Erythroblast (primary cell): ENCODE data around the gene TMEM150C.

Source experiments
- DNase-seq, 2 experiments: peaks; one replicate each; lab custom pipeline; 2025; lab: John Stamatoyannopoulos, UW
- GATA1 ChIP-seq: IDR thresholded peaks from 2 replicates; pipeline ENCODE4 v1.6.1; 2011; ENCODE audit warnings: low read depth, mild to moderate bottlenecking, control low read depth, low read length, moderate library complexity
- POLR2A ChIP-seq: IDR thresholded peaks from 2 replicates; pipeline ENCODE4 v1.6.1; 2011; ENCODE audit warnings: mild to moderate bottlenecking, low read length

The TMEM150C gene

GRCh38 chr4:82515705-82516104 is 46.1 kb downstream of the TMEM150C start:
- DNase-seq: no peak
- TF ChIP-seq GATA1 (no peak), POLR2A (no peak)

GRCh38 chr4:82513382-82513781 is 48.4 kb downstream of the TMEM150C start:
- no peak for DNase-seq
- TF ChIP-seq GATA1 (no peak), POLR2A (no peak)

- no peak for DNase-seq
- TF ChIP-seq GATA1 (no peak), POLR2A (no peak)
Measured at GRCh38 chr4:82510216-82510615, 51.6 kb downstream of the TMEM150C start.

GRCh38 chr4:82508806-82509428 is 52.9 kb downstream of the TMEM150C start:
- TF ChIP-seq GATA1: no peak
- no peak for TF ChIP-seq POLR2A
- no peak for DNase-seq

GRCh38 chr4:82508011-82508410 is 53.8 kb downstream of the TMEM150C start:
- TF ChIP-seq POLR2A (no peak), GATA1 (no peak)
- DNase-seq: no peak

GRCh38 chr4:82501154-82501442 is 60.7 kb downstream of the TMEM150C start:
- TF ChIP-seq POLR2A: no peak
- TF ChIP-seq GATA1: no peak

GRCh38 chr4:82500435-82501153 is 61.2 kb downstream of the TMEM150C start:
- TF ChIP-seq POLR2A: no peak
- no peak for TF ChIP-seq GATA1
- DNase-seq: no peak

More at GRCh38 chr4:82501154-82501442, 60.7 kb downstream of the TMEM150C start:
- DNase-seq: no peak

GRCh38 chr4:82499738-82500434 is 61.9 kb downstream of the TMEM150C start:
- TF ChIP-seq POLR2A (no peak), GATA1 (no peak)
- no peak for DNase-seq

- DNase-seq: no peak
- TF ChIP-seq GATA1 (no peak), POLR2A (no peak)
Measured at GRCh38 chr4:82496349-82496748, 65.4 kb downstream of the TMEM150C start.

GRCh38 chr4:82495666-82496065 is 66.1 kb downstream of the TMEM150C start:
- no peak for TF ChIP-seq POLR2A
- no peak for TF ChIP-seq GATA1
- DNase-seq: no peak

- DNase-seq: no peak
- TF ChIP-seq POLR2A (no peak), GATA1 (no peak)
Measured at GRCh38 chr4:82493721-82494425, 67.9 kb downstream of the TMEM150C start.

GRCh38 chr4:82491251-82491960 is 70.4 kb downstream of the TMEM150C start:
- DNase-seq: no peak
- TF ChIP-seq GATA1 (no peak), POLR2A (no peak)

- no peak for TF ChIP-seq POLR2A
- TF ChIP-seq GATA1: no peak
- DNase-seq: no peak
Measured at GRCh38 chr4:82489987-82490386, 71.8 kb downstream of the TMEM150C start.
